ENCODE results near the gene TNK1. TPM values are rescaled to one million over a fixed set of nuclear protein-coding genes. Genes with fewer than 3 reads are reported as not detected.

Gene TNK1
- polyA plus RNA-seq, 1 donor from 2014 or later, result 0.83 TPM

DNA sequence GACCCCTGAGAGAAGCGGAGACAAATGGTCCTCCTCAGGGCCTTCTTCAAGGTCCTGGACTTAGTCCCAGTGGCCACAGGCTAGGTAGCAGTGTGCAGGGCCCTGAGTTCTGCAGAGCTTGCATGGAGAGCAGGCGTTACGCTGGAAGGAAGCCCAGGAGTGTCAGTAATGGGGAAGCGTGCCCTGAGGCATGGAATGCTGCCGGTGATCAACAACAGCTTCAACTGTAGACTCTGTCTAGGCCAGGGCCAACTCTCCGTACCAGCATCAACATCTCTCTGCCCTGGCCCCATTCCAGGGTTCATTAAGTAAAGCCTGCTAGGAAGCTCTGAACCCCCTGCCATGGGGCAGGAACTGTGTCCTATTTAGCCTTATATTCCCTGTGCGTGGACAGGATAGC, 568 bp upstream of the TNK1 start:
- no peak overlapping the region for H2AFZ ChIP-seq (ENCODE audit: low read depth, low read length)
- no peaks in the 10 kb centered on the region for H3F3A ChIP-seq (ENCODE audit: insufficient read depth, low read length, poor library complexity, severe bottlenecking)
- no peaks in the 10 kb centered on the region for H3K36me3 ChIP-seq (ENCODE audit: insufficient read depth, low read length)
- H3K79me2 ChIP-seq (replicated peaks; ENCODE audit: insufficient read depth, low read length), result no peaks in the 10 kb centered on the region
- H3K4me2 ChIP-seq (ENCODE audit: low read length), result no peak overlapping the region
- peaks cover 38% of the 10 kb centered on the region for H3K27me3 ChIP-seq (ENCODE audit: insufficient read depth, low read depth, low read length)
- H3K9me3 ChIP-seq (ENCODE audit: low read length), result peaks cover 9% of the 10 kb centered on the region
- H3K27ac ChIP-seq (ENCODE audit: low read length), result no peak overlapping the region
- H3K9me2 ChIP-seq (ENCODE audit: insufficient read depth, low read length), result no peaks in the 10 kb centered on the region
- TF ChIP-seq, protein P1, sequence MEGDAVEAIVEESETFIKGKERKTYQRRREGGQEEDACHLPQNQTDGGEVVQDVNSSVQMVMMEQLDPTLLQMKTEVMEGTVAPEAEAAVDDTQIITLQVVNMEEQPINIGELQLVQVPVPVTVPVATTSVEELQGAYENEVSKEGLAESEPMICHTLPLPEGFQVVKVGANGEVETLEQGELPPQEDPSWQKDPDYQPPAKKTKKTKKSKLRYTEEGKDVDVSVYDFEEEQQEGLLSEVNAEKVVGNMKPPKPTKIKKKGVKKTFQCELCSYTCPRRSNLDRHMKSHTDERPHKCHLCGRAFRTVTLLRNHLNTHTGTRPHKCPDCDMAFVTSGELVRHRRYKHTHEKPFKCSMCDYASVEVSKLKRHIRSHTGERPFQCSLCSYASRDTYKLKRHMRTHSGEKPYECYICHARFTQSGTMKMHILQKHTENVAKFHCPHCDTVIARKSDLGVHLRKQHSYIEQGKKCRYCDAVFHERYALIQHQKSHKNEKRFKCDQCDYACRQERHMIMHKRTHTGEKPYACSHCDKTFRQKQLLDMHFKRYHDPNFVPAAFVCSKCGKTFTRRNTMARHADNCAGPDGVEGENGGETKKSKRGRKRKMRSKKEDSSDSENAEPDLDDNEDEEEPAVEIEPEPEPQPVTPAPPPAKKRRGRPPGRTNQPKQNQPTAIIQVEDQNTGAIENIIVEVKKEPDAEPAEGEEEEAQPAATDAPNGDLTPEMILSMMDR (IDR thresholded peaks at IDR 0.05; ENCODE audit: poor library complexity, severe bottlenecking), result no peak
- TF ChIP-seq POLR2AphosphoS5 (IDR thresholded peaks at IDR 0.05), result peak; percentile 3
- TF ChIP-seq EZH2 (IDR thresholded peaks at IDR 0.05; ENCODE audit: borderline replicate concordance, insufficient read depth, low read length, poor library complexity, severe bottlenecking), result no peak
- no peak overlapping the region for H3K9ac ChIP-seq (ENCODE audit: low read length)
- H3K4me3 ChIP-seq (ENCODE audit: low read length), result peak overlapping the region; percentile 42
- H4K20me1 ChIP-seq (ENCODE audit: insufficient read depth), result no peaks in the 10 kb centered on the region

DNA sequence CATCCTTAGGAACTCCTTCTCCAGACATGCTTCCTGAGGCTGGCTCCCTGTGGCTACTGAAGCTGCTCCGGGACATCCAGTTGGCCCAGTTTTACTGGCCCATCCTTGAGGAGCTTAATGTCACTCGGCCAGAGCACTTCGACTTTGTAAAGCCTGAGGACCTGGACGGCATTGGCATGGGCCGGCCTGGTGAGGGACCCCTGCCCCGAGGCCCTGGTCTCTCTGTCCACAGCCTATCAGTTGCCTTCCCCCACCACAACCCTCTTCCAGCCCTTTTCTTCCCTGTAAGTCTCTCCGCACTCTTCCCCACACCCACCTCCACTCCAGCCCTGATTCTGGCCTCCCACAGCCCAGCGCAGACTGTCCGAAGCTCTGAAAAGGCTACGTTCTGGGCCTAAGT, 2.0 kb downstream of the TNK1 start:
- Histone ChIP-seq H3K4me2 (ENCODE audit: low read length) (no peak overlapping the region), H4K20me1 (ENCODE audit: insufficient read depth) (no peaks in the 10 kb centered on the region), H3K27me3 (ENCODE audit: insufficient read depth, low read depth, low read length) (peaks cover 38% of the 10 kb centered on the region), H3F3A (ENCODE audit: insufficient read depth, low read length, poor library complexity, severe bottlenecking) (no peaks in the 10 kb centered on the region), H3K36me3 (ENCODE audit: insufficient read depth, low read length) (no peaks in the 10 kb centered on the region), H3K9me3 (ENCODE audit: low read length) (peaks cover 9% of the 10 kb centered on the region), H3K79me2 (replicated peaks; ENCODE audit: insufficient read depth, low read length) (no peaks in the 10 kb centered on the region), H3K27ac (ENCODE audit: low read length) (no peak overlapping the region), H2AFZ (ENCODE audit: low read depth, low read length) (no peak overlapping the region), H3K4me3 (ENCODE audit: low read length) (no peak overlapping the region), H3K9ac (ENCODE audit: low read length) (no peak overlapping the region), H3K9me2 (ENCODE audit: insufficient read depth, low read length) (no peaks in the 10 kb centered on the region)
- TF ChIP-seq POLR2AphosphoS5 (IDR thresholded peaks at IDR 0.05) (no peak), RAD21 (conservative IDR thresholded peaks at IDR 0.05) (no peak), EZH2 (IDR thresholded peaks at IDR 0.05; ENCODE audit: borderline replicate concordance, insufficient read depth, low read length, poor library complexity, severe bottlenecking) (no peak)
- TF ChIP-seq, protein P2, sequence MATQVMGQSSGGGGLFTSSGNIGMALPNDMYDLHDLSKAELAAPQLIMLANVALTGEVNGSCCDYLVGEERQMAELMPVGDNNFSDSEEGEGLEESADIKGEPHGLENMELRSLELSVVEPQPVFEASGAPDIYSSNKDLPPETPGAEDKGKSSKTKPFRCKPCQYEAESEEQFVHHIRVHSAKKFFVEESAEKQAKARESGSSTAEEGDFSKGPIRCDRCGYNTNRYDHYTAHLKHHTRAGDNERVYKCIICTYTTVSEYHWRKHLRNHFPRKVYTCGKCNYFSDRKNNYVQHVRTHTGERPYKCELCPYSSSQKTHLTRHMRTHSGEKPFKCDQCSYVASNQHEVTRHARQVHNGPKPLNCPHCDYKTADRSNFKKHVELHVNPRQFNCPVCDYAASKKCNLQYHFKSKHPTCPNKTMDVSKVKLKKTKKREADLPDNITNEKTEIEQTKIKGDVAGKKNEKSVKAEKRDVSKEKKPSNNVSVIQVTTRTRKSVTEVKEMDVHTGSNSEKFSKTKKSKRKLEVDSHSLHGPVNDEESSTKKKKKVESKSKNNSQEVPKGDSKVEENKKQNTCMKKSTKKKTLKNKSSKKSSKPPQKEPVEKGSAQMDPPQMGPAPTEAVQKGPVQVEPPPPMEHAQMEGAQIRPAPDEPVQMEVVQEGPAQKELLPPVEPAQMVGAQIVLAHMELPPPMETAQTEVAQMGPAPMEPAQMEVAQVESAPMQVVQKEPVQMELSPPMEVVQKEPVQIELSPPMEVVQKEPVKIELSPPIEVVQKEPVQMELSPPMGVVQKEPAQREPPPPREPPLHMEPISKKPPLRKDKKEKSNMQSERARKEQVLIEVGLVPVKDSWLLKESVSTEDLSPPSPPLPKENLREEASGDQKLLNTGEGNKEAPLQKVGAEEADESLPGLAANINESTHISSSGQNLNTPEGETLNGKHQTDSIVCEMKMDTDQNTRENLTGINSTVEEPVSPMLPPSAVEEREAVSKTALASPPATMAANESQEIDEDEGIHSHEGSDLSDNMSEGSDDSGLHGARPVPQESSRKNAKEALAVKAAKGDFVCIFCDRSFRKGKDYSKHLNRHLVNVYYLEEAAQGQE (IDR thresholded peaks at IDR 0.05; ENCODE audit: borderline replicate concordance), result no peak

DNA sequence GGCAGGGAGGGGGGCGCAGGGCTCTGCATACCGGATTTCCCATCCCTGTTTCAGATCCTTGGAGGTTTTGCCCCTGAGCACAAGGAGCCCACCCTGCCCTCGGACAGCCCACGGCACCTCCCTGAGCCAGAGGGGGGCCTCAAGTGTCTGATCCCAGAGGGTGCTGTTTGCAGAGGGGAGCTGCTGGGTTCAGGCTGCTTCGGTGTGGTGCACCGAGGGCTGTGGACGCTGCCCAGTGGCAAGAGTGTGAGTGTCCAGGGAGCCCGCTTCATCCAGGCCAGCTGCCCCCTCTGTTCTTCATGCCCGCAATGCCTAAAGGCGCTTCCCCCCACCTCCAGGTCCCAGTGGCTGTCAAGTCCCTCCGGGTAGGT, 2.5 kb downstream of the TNK1 start:
- Histone ChIP-seq H3K27me3 (ENCODE audit: insufficient read depth, low read depth, low read length) (peaks cover 38% of the 10 kb centered on the region), H3K4me2 (ENCODE audit: low read length) (no peak overlapping the region), H3F3A (ENCODE audit: insufficient read depth, low read length, poor library complexity, severe bottlenecking) (no peaks in the 10 kb centered on the region), H3K4me3 (ENCODE audit: low read length) (no peak overlapping the region), H3K9me2 (ENCODE audit: insufficient read depth, low read length) (no peaks in the 10 kb centered on the region), H4K20me1 (ENCODE audit: insufficient read depth) (no peaks in the 10 kb centered on the region), H2AFZ (ENCODE audit: low read depth, low read length) (no peak overlapping the region), H3K27ac (ENCODE audit: low read length) (no peak overlapping the region), H3K36me3 (ENCODE audit: insufficient read depth, low read length) (no peaks in the 10 kb centered on the region), H3K9me3 (ENCODE audit: low read length) (peaks cover 9% of the 10 kb centered on the region), H3K79me2 (replicated peaks; ENCODE audit: insufficient read depth, low read length) (no peaks in the 10 kb centered on the region), H3K9ac (ENCODE audit: low read length) (no peak overlapping the region)
- TF ChIP-seq, protein P2 (IDR thresholded peaks at IDR 0.05; ENCODE audit: borderline replicate concordance), result no peak
- no peak for TF ChIP-seq SMC3 (conservative IDR thresholded peaks at IDR 0.05; ENCODE audit: poor library complexity)
- no peak for TF ChIP-seq RAD21 (conservative IDR thresholded peaks at IDR 0.05)
- no peak for TF ChIP-seq EZH2 (IDR thresholded peaks at IDR 0.05; ENCODE audit: borderline replicate concordance, insufficient read depth, low read length, poor library complexity, severe bottlenecking)
- TF ChIP-seq, protein P1 (IDR thresholded peaks at IDR 0.05; ENCODE audit: poor library complexity, severe bottlenecking), result no peak
- TF ChIP-seq TAF1 (IDR thresholded peaks at IDR 0.05; ENCODE audit: low read depth), result no peak
- TF ChIP-seq EP300 (conservative IDR thresholded peaks at IDR 0.05; ENCODE audit: poor library complexity, severe bottlenecking), result no peak
- no peak for TF ChIP-seq MXI1 (conservative IDR thresholded peaks at IDR 0.05; ENCODE audit: poor library complexity, severe bottlenecking)
- no peak for TF ChIP-seq POLR2AphosphoS5 (IDR thresholded peaks at IDR 0.05)

Measured in neural cell (in vitro differentiated cells).